GM13977 (cell line): ENCODE results near the gene RNF223.

Experiments used
- DNase-seq: peaks from one replicate; pipeline ENCODE4 v3.0.0; 2012; ENCODE audit warnings: low spot score
- CTCF ChIP-seq: IDR thresholded peaks from 2 replicates; pipeline ENCODE4 v1.5.1; 2012; ENCODE audit warnings: mild to moderate bottlenecking, control low read depth; ENCODE audit not compliant: insufficient read depth; ENCODE audit errors: extremely low read depth, missing control alignments
- in situ Hi-C: fragments of 300-500 bp; cut with MboI; formaldehyde crosslinking; loops from one replicate; pipeline ENCODE4 v1.12.0; 2022; ENCODE audit warnings: low sequenced_read_pairs, low pct_unique_long_range_greater_than_20kb, mixed read lengths, inconsistent platforms; ENCODE audit not compliant: unreplicated experiment

RNF223 gene

GRCh38 chr1:1075148-1075935 is 1.2 kb upstream of the RNF223 start:
- DNase-seq = no peak
- no peak for TF ChIP-seq CTCF
- in situ Hi-C loops = no loop called here

GRCh38 chr1:1074631-1075147 is 583 bp upstream of the RNF223 start:
- DNase-seq = no peak
- no peak for TF ChIP-seq CTCF
- in situ Hi-C loops = no loop called here

- no peak for TF ChIP-seq CTCF
- no peak for DNase-seq
- in situ Hi-C loops = no loop called here
Measured at GRCh38 chr1:1072849-1073742, 1.0 kb downstream of the RNF223 start.

GRCh38 chr1:1072299-1072848 is 1.7 kb downstream of the RNF223 start:
- no peak for DNase-seq
- no peak for TF ChIP-seq CTCF
- in situ Hi-C loops = no loop called here

- TF ChIP-seq CTCF = no peak
- in situ Hi-C loops = no loop called here
- DNase-seq = no peak
Measured at GRCh38 chr1:1071486-1072298, 2.4 kb downstream of the RNF223 start.
